ENCODE data around the gene DBET.
"Not testable (repeated sequence)": the region's sequence is repeated elsewhere in the genome, so short reads cannot be mapped to it uniquely, and the experiment has no call there.

The DBET gene

GRCh38 chr4:190064342-190064741, at the start of gene DBET:
Gene DBET (plus strand): TSS chr4:190064502.
- H3K9me3 ChIP-seq (ENCODE audit: low read depth, low read length); H3K4me3 ChIP-seq; H3K9ac ChIP-seq (ENCODE audit: insufficient read length); H3K27ac ChIP-seq; DNase-seq (ENCODE audit: low read depth, low spot score); H3K36me3 ChIP-seq (ENCODE audit: insufficient read depth, low read length): not testable (repeated sequence)

- no peaks in the 10 kb centered on the region for H3K9me3 ChIP-seq (ENCODE audit: low read depth, low read length)
- no peak for DNase-seq (ENCODE audit: low read depth, low spot score)
- H3K27ac ChIP-seq = no peak overlapping the region
- H3K4me3 ChIP-seq = no peak overlapping the region
- no peaks in the 10 kb centered on the region for H3K36me3 ChIP-seq (ENCODE audit: insufficient read depth, low read length)
- peak; percentile 45; the same call in 1 of the 2 replicates for TF ChIP-seq POLR2AphosphoS5 (IDR thresholded peaks at IDR 0.05; ENCODE audit: borderline replicate concordance, low read depth, low read length)
- TF ChIP-seq FOXP2 (optimal IDR thresholded peaks at IDR 0.05; ENCODE audit: control extremely low read depth, extremely low read length, insufficient read depth) = no peak
- H3K9ac ChIP-seq (ENCODE audit: insufficient read length) = no peak overlapping the region
These were observed 49.3 kb upstream of the DBET start for GRCh38 chr4:190014771-190015537.

GRCh38 chr4:190015538-190016368, 48.5 kb upstream of the DBET start:
- H3K9ac ChIP-seq (ENCODE audit: insufficient read length) = no peak overlapping the region
- no peak for DNase-seq (ENCODE audit: low read depth, low spot score)
- H3K9me3 ChIP-seq (ENCODE audit: low read depth, low read length) = no peaks in the 10 kb centered on the region
- no peaks in the 10 kb centered on the region for H3K36me3 ChIP-seq (ENCODE audit: insufficient read depth, low read length)
- no peak overlapping the region for H3K4me3 ChIP-seq
- no peak for TF ChIP-seq POLR2AphosphoS5 (IDR thresholded peaks at IDR 0.05; ENCODE audit: borderline replicate concordance, low read depth, low read length)
- TF ChIP-seq EZH2 (IDR thresholded peaks at IDR 0.05) = no peak
- no peak for TF ChIP-seq FOXP2 (optimal IDR thresholded peaks at IDR 0.05; ENCODE audit: control extremely low read depth, extremely low read length, insufficient read depth)
- H3K27ac ChIP-seq = no peak overlapping the region

GRCh38 chr4:190016369-190017289, 47.7 kb upstream of the DBET start:
- Histone ChIP-seq H3K9ac (ENCODE audit: insufficient read length) (no peak overlapping the region), H3K36me3 (ENCODE audit: insufficient read depth, low read length) (no peaks in the 10 kb centered on the region), H3K9me3 (ENCODE audit: low read depth, low read length) (no peaks in the 10 kb centered on the region), H3K27ac (no peak overlapping the region), H3K4me3 (no peak overlapping the region)
- no peak for DNase-seq (ENCODE audit: low read depth, low spot score)
- no peak for TF ChIP-seq EZH2 (IDR thresholded peaks at IDR 0.05)

- no peak overlapping the region for H3K9ac ChIP-seq (ENCODE audit: insufficient read length)
- no peaks in the 10 kb centered on the region for H3K36me3 ChIP-seq (ENCODE audit: insufficient read depth, low read length)
- H3K4me3 ChIP-seq = no peak overlapping the region
- TF ChIP-seq FOXP2 (optimal IDR thresholded peaks at IDR 0.05; ENCODE audit: control extremely low read depth, extremely low read length, insufficient read depth) = no peak
- TF ChIP-seq POLR2AphosphoS5 (IDR thresholded peaks at IDR 0.05; ENCODE audit: borderline replicate concordance, low read depth, low read length) = no peak
- TF ChIP-seq EZH2 (IDR thresholded peaks at IDR 0.05) = no peak
- no peak overlapping the region for H3K27ac ChIP-seq
- no peak for DNase-seq (ENCODE audit: low read depth, low spot score)
- no peaks in the 10 kb centered on the region for H3K9me3 ChIP-seq (ENCODE audit: low read depth, low read length)
These were observed 46.7 kb upstream of the DBET start for GRCh38 chr4:190017357-190018200.

- TF ChIP-seq FOXP2 (optimal IDR thresholded peaks at IDR 0.05; ENCODE audit: control extremely low read depth, extremely low read length, insufficient read depth) (no peak), EZH2 (IDR thresholded peaks at IDR 0.05) (no peak), POLR2AphosphoS5 (IDR thresholded peaks at IDR 0.05; ENCODE audit: borderline replicate concordance, low read depth, low read length) (no peak)
- Histone ChIP-seq H3K4me3 (no peak overlapping the region), H3K9me3 (ENCODE audit: low read depth, low read length) (no peaks in the 10 kb centered on the region), H3K36me3 (ENCODE audit: insufficient read depth, low read length) (no peaks in the 10 kb centered on the region), H3K27ac (no peak overlapping the region), H3K9ac (ENCODE audit: insufficient read length) (no peak overlapping the region)
- no peak for DNase-seq (ENCODE audit: low read depth, low spot score)
These were observed 45.9 kb upstream of the DBET start for GRCh38 chr4:190018201-190018920.

- no peak for TF ChIP-seq FOXP2 (optimal IDR thresholded peaks at IDR 0.05; ENCODE audit: control extremely low read depth, extremely low read length, insufficient read depth)
- no peak for DNase-seq (ENCODE audit: low read depth, low spot score)
- Histone ChIP-seq H3K9ac (ENCODE audit: insufficient read length) (no peak overlapping the region), H3K27ac (no peak overlapping the region), H3K9me3 (ENCODE audit: low read depth, low read length) (no peaks in the 10 kb centered on the region), H3K4me3 (no peak overlapping the region), H3K36me3 (ENCODE audit: insufficient read depth, low read length) (no peaks in the 10 kb centered on the region)
These were observed 45.1 kb upstream of the DBET start for GRCh38 chr4:190019023-190019858.

- not testable (repeated sequence) for H3K27ac ChIP-seq; DNase-seq (ENCODE audit: low read depth, low spot score); H3K36me3 ChIP-seq (ENCODE audit: insufficient read depth, low read length); H3K9ac ChIP-seq (ENCODE audit: insufficient read length); H3K9me3 ChIP-seq (ENCODE audit: low read depth, low read length); H3K4me3 ChIP-seq
These were observed 44.3 kb upstream of the DBET start for GRCh38 chr4:190019859-190020463.
